HL-60 (cell line): Measurements from ENCODE around the gene CEACAM18.

Source experiments
- DNase-seq, 2 experiments: peaks; one replicate each; pipeline ENCODE4 v3.0.0-alpha.2; 2010 to 2020; ENCODE audit warnings: low read depth in 1 of 2, low spot score in 1 of 2
- H3K27ac ChIP-seq: fragments of 250-450 bp; sonication (Bioruptor Pico); replicated peaks from 2 replicates; pipeline ENCODE4 v1.5.1; 2020; ENCODE audit warnings: mild to moderate bottlenecking, moderate library complexity
- H3K27me3 ChIP-seq: fragments of 250-450 bp; sonication (Bioruptor Pico); 2 replicates; pipeline ENCODE4 v1.5.1; 2021; ENCODE audit warnings: mild to moderate bottlenecking, moderate library complexity; ENCODE audit not compliant: insufficient read depth, poor library complexity, severe bottlenecking
- H3K4me3 ChIP-seq: replicated peaks from 2 replicates; pipeline ENCODE4 v1.5.1; 2011; ENCODE audit warnings: mild to moderate bottlenecking, control low read depth, low read length; ENCODE audit not compliant: insufficient read depth
- GABPA ChIP-seq: IDR thresholded peaks from 2 replicates; pipeline ENCODE4 v1.6.1; 2012; ENCODE audit warnings: low read depth
- POLR2AphosphoS5 ChIP-seq: IDR thresholded peaks from 2 replicates; pipeline ENCODE4 v1.6.1; 2012; ENCODE audit warnings: low read depth
- SPI1 ChIP-seq: IDR thresholded peaks from 2 replicates; pipeline ENCODE4 v1.6.1; 2012; ENCODE audit warnings: low read depth, mild to moderate bottlenecking, borderline replicate concordance
- TF ChIP-seq, protein P1 (sequence below): IDR thresholded peaks from 2 replicates; pipeline ENCODE4 v1.6.1; 2012; ENCODE audit warnings: low read depth; ENCODE audit not compliant: insufficient replicate concordance
- TF ChIP-seq, protein P2 (sequence below): IDR thresholded peaks from one replicate; pipeline ENCODE4 v1.5.1; 2011; ENCODE audit warnings: low read length, control low read depth, inconsistent platforms; ENCODE audit not compliant: insufficient read depth

Gene CEACAM18

DNA sequence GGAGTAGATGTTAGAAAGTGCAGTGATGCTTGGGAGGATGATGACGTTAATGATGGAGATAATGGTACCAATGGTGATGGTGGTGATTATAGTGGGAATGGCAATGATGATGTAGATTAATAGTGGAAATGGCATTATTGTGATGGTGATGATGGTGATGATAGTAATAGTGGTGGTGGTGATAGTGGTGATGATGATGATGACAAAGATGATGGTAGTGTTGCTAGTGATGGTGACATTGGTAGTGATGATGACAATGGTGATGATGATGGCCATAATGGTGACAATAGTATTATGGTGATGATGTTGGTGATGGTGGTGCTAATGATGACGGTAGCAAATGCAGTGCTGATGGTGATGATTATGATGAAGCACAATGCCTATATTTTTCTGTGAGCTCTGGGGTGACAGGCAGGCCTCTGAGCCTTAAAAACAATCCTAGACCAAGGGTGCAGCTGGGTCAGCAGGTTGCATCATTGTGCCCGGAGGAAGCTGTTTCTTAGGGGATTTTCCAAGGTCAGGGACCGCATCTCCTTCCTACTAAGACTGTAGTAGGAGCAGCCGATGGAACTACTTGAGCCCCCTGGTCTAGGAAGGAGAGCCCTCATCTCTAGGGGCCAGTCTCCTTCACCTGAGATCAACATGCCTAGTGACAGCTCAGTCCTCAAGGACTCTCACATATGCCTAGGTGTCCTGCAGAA lies 7.8 kb downstream of the CEACAM18 start:
- Histone ChIP-seq H3K27me3 (no peaks in the 10 kb centered on the region), H3K27ac (no peak overlapping the region), H3K4me3 (no peak overlapping the region)
- TF ChIP-seq POLR2AphosphoS5 (no peak), GABPA (no peak), SPI1 (no peak)
- TF ChIP-seq, protein P1, sequence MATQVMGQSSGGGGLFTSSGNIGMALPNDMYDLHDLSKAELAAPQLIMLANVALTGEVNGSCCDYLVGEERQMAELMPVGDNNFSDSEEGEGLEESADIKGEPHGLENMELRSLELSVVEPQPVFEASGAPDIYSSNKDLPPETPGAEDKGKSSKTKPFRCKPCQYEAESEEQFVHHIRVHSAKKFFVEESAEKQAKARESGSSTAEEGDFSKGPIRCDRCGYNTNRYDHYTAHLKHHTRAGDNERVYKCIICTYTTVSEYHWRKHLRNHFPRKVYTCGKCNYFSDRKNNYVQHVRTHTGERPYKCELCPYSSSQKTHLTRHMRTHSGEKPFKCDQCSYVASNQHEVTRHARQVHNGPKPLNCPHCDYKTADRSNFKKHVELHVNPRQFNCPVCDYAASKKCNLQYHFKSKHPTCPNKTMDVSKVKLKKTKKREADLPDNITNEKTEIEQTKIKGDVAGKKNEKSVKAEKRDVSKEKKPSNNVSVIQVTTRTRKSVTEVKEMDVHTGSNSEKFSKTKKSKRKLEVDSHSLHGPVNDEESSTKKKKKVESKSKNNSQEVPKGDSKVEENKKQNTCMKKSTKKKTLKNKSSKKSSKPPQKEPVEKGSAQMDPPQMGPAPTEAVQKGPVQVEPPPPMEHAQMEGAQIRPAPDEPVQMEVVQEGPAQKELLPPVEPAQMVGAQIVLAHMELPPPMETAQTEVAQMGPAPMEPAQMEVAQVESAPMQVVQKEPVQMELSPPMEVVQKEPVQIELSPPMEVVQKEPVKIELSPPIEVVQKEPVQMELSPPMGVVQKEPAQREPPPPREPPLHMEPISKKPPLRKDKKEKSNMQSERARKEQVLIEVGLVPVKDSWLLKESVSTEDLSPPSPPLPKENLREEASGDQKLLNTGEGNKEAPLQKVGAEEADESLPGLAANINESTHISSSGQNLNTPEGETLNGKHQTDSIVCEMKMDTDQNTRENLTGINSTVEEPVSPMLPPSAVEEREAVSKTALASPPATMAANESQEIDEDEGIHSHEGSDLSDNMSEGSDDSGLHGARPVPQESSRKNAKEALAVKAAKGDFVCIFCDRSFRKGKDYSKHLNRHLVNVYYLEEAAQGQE: no peak
- TF ChIP-seq, protein P2, sequence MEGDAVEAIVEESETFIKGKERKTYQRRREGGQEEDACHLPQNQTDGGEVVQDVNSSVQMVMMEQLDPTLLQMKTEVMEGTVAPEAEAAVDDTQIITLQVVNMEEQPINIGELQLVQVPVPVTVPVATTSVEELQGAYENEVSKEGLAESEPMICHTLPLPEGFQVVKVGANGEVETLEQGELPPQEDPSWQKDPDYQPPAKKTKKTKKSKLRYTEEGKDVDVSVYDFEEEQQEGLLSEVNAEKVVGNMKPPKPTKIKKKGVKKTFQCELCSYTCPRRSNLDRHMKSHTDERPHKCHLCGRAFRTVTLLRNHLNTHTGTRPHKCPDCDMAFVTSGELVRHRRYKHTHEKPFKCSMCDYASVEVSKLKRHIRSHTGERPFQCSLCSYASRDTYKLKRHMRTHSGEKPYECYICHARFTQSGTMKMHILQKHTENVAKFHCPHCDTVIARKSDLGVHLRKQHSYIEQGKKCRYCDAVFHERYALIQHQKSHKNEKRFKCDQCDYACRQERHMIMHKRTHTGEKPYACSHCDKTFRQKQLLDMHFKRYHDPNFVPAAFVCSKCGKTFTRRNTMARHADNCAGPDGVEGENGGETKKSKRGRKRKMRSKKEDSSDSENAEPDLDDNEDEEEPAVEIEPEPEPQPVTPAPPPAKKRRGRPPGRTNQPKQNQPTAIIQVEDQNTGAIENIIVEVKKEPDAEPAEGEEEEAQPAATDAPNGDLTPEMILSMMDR: no peak
- no peak for DNase-seq

DNA sequence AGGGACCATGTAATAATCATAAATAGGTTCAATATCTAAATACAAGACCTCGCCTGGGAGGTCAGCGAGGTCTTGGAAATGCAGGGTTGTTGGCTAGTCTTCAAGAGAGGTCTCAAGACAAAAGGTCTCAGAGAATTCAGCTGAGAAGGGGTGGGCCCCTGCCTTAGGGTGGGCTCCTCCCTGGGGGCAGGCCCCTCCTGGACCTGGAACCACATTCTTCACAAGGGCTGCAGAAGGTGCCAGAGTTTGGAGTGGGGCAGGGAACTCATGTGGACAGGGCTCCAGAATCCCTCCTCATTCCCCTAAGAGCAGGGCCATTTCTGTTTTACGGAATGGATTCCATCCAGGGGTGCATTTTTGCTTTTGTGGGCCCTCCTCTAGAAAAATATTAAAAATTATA lies 10.2 kb downstream of the CEACAM18 start:
- TF ChIP-seq GABPA (no peak), SPI1 (no peak), POLR2AphosphoS5 (no peak)
- TF ChIP-seq, protein P1: no peak
- TF ChIP-seq, protein P2: no peak
- no peaks in the 10 kb centered on the region for H3K27me3 ChIP-seq

DNA sequence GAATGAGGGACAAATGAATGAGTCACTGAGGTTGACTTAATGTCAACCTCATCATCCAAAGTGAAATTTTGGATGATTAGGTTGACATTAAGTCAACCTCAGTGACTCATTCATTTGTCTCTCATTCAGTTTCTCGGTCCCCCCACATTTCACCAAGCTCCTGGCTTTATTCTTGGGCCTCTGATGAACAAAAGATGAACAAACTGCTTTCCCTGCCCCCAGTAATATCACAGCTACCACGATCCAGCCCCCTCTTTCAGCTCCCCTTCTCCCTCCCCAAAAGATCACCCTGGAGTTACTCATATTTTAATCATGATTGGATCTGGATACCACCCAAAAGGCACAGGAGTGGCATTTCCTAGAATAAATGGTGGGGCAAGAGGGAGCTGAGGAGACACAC lies 10.8 kb downstream of the CEACAM18 start:
- H3K27ac ChIP-seq: no peak overlapping the region
- no peaks in the 10 kb centered on the region for H3K27me3 ChIP-seq
- no peak for DNase-seq
- no peak for TF ChIP-seq POLR2AphosphoS5
- no peak overlapping the region for H3K4me3 ChIP-seq

More for the DNA sequence above, 10.2 kb downstream of the CEACAM18 start:
- H3K27ac ChIP-seq: no peak overlapping the region
- H3K4me3 ChIP-seq: no peak overlapping the region
- no peak for DNase-seq

DNA sequence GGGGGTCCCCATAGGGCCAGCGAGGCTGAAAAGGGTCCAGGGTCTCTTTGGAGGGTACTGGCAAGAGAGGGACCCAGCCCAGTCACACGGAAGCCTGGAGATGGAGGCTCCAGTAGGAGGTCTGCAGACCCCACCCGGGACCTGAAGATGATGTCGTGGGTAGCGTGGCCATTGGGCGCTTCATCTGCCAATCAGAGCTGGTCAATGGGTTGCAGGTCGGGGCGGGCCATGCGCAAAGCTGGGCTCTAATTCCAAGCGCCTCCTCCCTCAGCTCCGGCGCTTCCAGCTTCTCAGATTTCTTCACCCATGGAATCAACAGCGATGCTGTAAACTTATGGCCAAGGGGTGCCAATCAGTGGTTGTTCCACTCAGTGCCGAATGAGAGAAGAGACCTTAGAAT lies 12.3 kb downstream of the CEACAM18 start:
- DNase-seq: no peak
- no peak overlapping the region for H3K4me3 ChIP-seq
- H3K27me3 ChIP-seq: no peaks in the 10 kb centered on the region
- TF ChIP-seq SPI1 (no peak), POLR2AphosphoS5 (no peak), GABPA (no peak)
- TF ChIP-seq, protein P2: no peak
- TF ChIP-seq, protein P1: no peak
- no peak overlapping the region for H3K27ac ChIP-seq
